HEK293 (cell line): Measurements from ENCODE around the gene ZNF764.

ENCODE experiments used
- GLI2 ChIP-seq: fragments of 450-650 bp; formaldehyde crosslinking; IDR thresholded peaks from 2 replicates; pipeline ENCODE4; 2017; ENCODE audit warnings: missing biosample characterization, missing genetic modification characterization, low read depth, borderline replicate concordance
- GLI4 ChIP-seq: fragments of 450-650 bp; formaldehyde crosslinking; IDR thresholded peaks from 2 replicates; pipeline ENCODE4 v1.5.1; 2016; ENCODE audit warnings: missing biosample characterization, missing genetic modification characterization
- GLIS1 ChIP-seq: fragments of 450-650 bp; formaldehyde crosslinking; IDR thresholded peaks from 2 replicates; pipeline ENCODE4 v1.5.1; 2016; ENCODE audit warnings: missing biosample characterization, missing genetic modification characterization
- GLIS2 ChIP-seq: fragments of 450-650 bp; formaldehyde crosslinking; IDR thresholded peaks from 2 replicates; pipeline ENCODE4 v1.5.1; 2016; ENCODE audit warnings: missing biosample characterization, missing genetic modification characterization
- KLF1 ChIP-seq: fragments of 450-650 bp; formaldehyde crosslinking; IDR thresholded peaks from 2 replicates; pipeline ENCODE4 v1.5.1; 2016; ENCODE audit warnings: missing biosample characterization, missing genetic modification characterization
- KLF10 ChIP-seq: fragments of 450-650 bp; IDR thresholded peaks from 2 replicates; pipeline ENCODE4 v1.5.1; 2018; ENCODE audit warnings: missing biosample characterization, mild to moderate bottlenecking, missing genetic modification characterization
- OSR2 ChIP-seq: fragments of 450-650 bp; formaldehyde crosslinking; IDR thresholded peaks from 2 replicates; pipeline ENCODE4 v1.5.1; 2016; ENCODE audit warnings: missing biosample characterization, missing genetic modification characterization
- PRDM10 ChIP-seq: fragments of 450-650 bp; formaldehyde crosslinking; IDR thresholded peaks from 2 replicates; pipeline ENCODE4 v1.5.1; 2016; ENCODE audit warnings: missing biosample characterization, missing genetic modification characterization
- PRDM4 ChIP-seq: fragments of 450-650 bp; formaldehyde crosslinking; IDR thresholded peaks from 2 replicates; pipeline ENCODE4 v1.5.1; 2017; ENCODE audit warnings: missing biosample characterization, missing genetic modification characterization
- REPIN1 ChIP-seq: fragments of 450-650 bp; formaldehyde crosslinking; IDR thresholded peaks from 2 replicates; pipeline ENCODE4 v1.5.1; 2017; ENCODE audit warnings: missing biosample characterization, missing genetic modification characterization, low read depth
- SP2 ChIP-seq: fragments of 450-650 bp; formaldehyde crosslinking; IDR thresholded peaks from 2 replicates; pipeline ENCODE4 v1.5.1; 2016; ENCODE audit warnings: missing biosample characterization, missing genetic modification characterization
- ZBTB17 ChIP-seq: fragments of 450-650 bp; formaldehyde crosslinking; IDR thresholded peaks from 2 replicates; pipeline ENCODE4 v1.5.1; 2016; ENCODE audit warnings: missing biosample characterization, missing genetic modification characterization
- ZBTB26 ChIP-seq: fragments of 450-650 bp; formaldehyde crosslinking; optimal IDR thresholded peaks from 2 replicates; pipeline ENCODE3; 2016; ENCODE audit warnings: missing biosample characterization, mild to moderate bottlenecking, missing genetic modification characterization
- ZBTB44 ChIP-seq: fragments of 450-650 bp; IDR thresholded peaks from 2 replicates; pipeline ENCODE4 v1.5.1; 2018; ENCODE audit warnings: missing biosample characterization, mild to moderate bottlenecking, missing genetic modification characterization
- ZFHX2 ChIP-seq: fragments of 450-650 bp; formaldehyde crosslinking; conservative IDR thresholded peaks from 2 replicates; pipeline ENCODE4 v1.5.1; 2016; ENCODE audit warnings: missing biosample characterization, missing genetic modification characterization
- ZNF10 ChIP-seq: fragments of 450-650 bp; formaldehyde crosslinking; IDR thresholded peaks from 2 replicates; pipeline ENCODE4 v1.5.1; 2017; ENCODE audit warnings: missing biosample characterization, missing genetic modification characterization
- ZNF146 ChIP-seq: fragments of 450-650 bp; formaldehyde crosslinking; IDR thresholded peaks from 2 replicates; pipeline ENCODE4 v1.5.1; 2016; ENCODE audit warnings: missing biosample characterization, missing genetic modification characterization
- ZNF23 ChIP-seq: fragments of 450-650 bp; formaldehyde crosslinking; IDR thresholded peaks from 2 replicates; pipeline ENCODE4 v1.5.1; 2016; ENCODE audit warnings: missing biosample characterization, missing genetic modification characterization, borderline replicate concordance
- ZNF266 ChIP-seq: fragments of 450-650 bp; formaldehyde crosslinking; IDR thresholded peaks from 2 replicates; pipeline ENCODE4 v1.5.1; 2016; ENCODE audit warnings: missing biosample characterization, missing genetic modification characterization, low read depth
- ZNF335 ChIP-seq: fragments of 450-650 bp; formaldehyde crosslinking; conservative IDR thresholded peaks from 2 replicates; pipeline ENCODE4 v1.5.1; 2016; ENCODE audit warnings: missing biosample characterization, missing genetic modification characterization
- ZNF366 ChIP-seq: fragments of 450-650 bp; formaldehyde crosslinking; conservative IDR thresholded peaks from 2 replicates; pipeline ENCODE4 v1.5.1; 2016; ENCODE audit warnings: missing biosample characterization, missing genetic modification characterization
- ZNF416 ChIP-seq: fragments of 450-650 bp; formaldehyde crosslinking; IDR thresholded peaks from 2 replicates; pipeline ENCODE4 v1.5.1; 2016; ENCODE audit warnings: missing biosample characterization, missing genetic modification characterization
- ZNF488 ChIP-seq: fragments of 450-650 bp; formaldehyde crosslinking; IDR thresholded peaks from 2 replicates; pipeline ENCODE4 v1.5.1; 2016; ENCODE audit warnings: missing biosample characterization, missing genetic modification characterization
- ZNF501 ChIP-seq: fragments of 450-650 bp; formaldehyde crosslinking; IDR thresholded peaks from 2 replicates; pipeline ENCODE4 v1.5.1; 2016; ENCODE audit warnings: missing biosample characterization, missing genetic modification characterization
- ZNF510 ChIP-seq: fragments of 450-650 bp; formaldehyde crosslinking; IDR thresholded peaks from 2 replicates; pipeline ENCODE4 v1.5.1; 2018; ENCODE audit warnings: mild to moderate bottlenecking, missing genetic modification characterization, missing biosample characterization; ENCODE audit not compliant: insufficient replicate concordance
- ZNF561 ChIP-seq: fragments of 450-650 bp; IDR thresholded peaks from 2 replicates; pipeline ENCODE4 v1.5.1; 2018; ENCODE audit warnings: missing biosample characterization, missing genetic modification characterization, borderline replicate concordance
- ZNF580 ChIP-seq: fragments of 450-650 bp; formaldehyde crosslinking; IDR thresholded peaks from 2 replicates; pipeline ENCODE4 v1.5.1; 2016; ENCODE audit warnings: missing biosample characterization, missing genetic modification characterization
- ZNF600 ChIP-seq: fragments of 450-650 bp; formaldehyde crosslinking; IDR thresholded peaks from 2 replicates; pipeline ENCODE4 v1.5.1; 2016; ENCODE audit warnings: missing biosample characterization, missing genetic modification characterization
- ZNF624 ChIP-seq: fragments of 450-650 bp; formaldehyde crosslinking; IDR thresholded peaks from 2 replicates; pipeline ENCODE4 v1.5.1; 2017; ENCODE audit warnings: missing biosample characterization, missing genetic modification characterization
- ZNF629 ChIP-seq: fragments of 450-650 bp; formaldehyde crosslinking; IDR thresholded peaks from 2 replicates; pipeline ENCODE4 v1.5.1; 2017; ENCODE audit warnings: missing biosample characterization, missing genetic modification characterization
- ZXDB ChIP-seq: fragments of 450-650 bp; formaldehyde crosslinking; IDR thresholded peaks from 2 replicates; pipeline ENCODE4 v1.5.1; 2016; ENCODE audit warnings: missing biosample characterization, missing genetic modification characterization

The ZNF764 gene

GRCh38 chr16:30523768-30524574 is 34.2 kb downstream of the ZNF764 start (continued):
- TF ChIP-seq ZNF501 (tag by site-specific recombination) (no peak), GLIS1 (tag by site-specific recombination) (peak; percentile 35; the same call in 1 of the 2 replicates), ZNF146 (tag by site-specific recombination) (no peak), ZNF23 (tag by site-specific recombination) (no peak), PRDM10 (no peak), GLI4 (tag by site-specific recombination) (no peak), ZNF10 (no peak), ZBTB44 (no peak), ZXDB (tag by site-specific recombination) (no peak), ZNF580 (no peak), ZNF366 (tag by site-specific recombination) (0 out of 2 replicates have a peak, but pooled peaks have one; percentile 11), SP2 (tag by site-specific recombination) (peak; percentile 25; the same call in 1 of the 2 replicates), ZNF416 (no peak), ZNF561 (tag by site-specific recombination) (no peak), GLIS2 (peak; percentile 65), ZNF488 (no peak), ZNF335 (tag by site-specific recombination) (no peak), ZNF266 (tag by site-specific recombination) (no peak), ZNF600 (tag by site-specific recombination) (0 out of 2 replicates have a peak, but pooled peaks have one; percentile 35), KLF1 (tag by site-specific recombination) (no peak), GLI2 (no peak), REPIN1 (tag by site-specific recombination) (no peak), ZNF510 (tag by site-specific recombination) (no peak), OSR2 (peak; percentile 47), KLF10 (tag by site-specific recombination) (no peak), ZNF624 (no peak), ZNF629 (no peak), ZBTB26 (no peak), ZBTB17 (tag by site-specific recombination) (peak; percentile 17; the same call in 1 of the 2 replicates), ZFHX2 (tag by site-specific recombination) (peak; percentile 86), PRDM4 (tag by site-specific recombination) (0 out of 2 replicates have a peak, but pooled peaks have one; percentile 20)
